HepG2 (cell line): ENCODE measurements around the gene KLHL30. TPM values are rescaled to one million over a fixed set of nuclear protein-coding genes. Genes with fewer than 3 reads are reported as not detected.

Experiments used
- ATAC-seq: fragments of 200-7000 bp; cut with Tn5 transposase; 3 replicates; pipeline ENCODE4 v1.9.1; 2020; ENCODE audit warnings: mild to moderate bottlenecking, moderate library complexity
- BruUV-seq: library from RNA; stranded (reverse); fragments of 400-500 nt; replicated peaks from 2 replicates; lab custom pipeline; 2021; lab: Mats Ljungman, UMichigan
- CTCF ChIA-PET: fragments of 300-600 bp; formaldehyde crosslinking; extraction: SDS; loops from one replicate; lab custom pipeline; 2021; ENCODE audit warnings: low total read pairs, inconsistent platforms, low intra/inter-chr PET ratio; lab: Yijun Ruan, JAX
- POLR2A ChIA-PET: fragments of 350-600 bp; sonication (Branson Sonifier 250); formaldehyde crosslinking; loops from one replicate; lab custom pipeline; 2020; ENCODE audit warnings: antibody characterized with exemption, inconsistent platforms; lab: Yijun Ruan, JAX
- DNase-seq: peaks from one replicate; pipeline ENCODE4 v3.0.0-alpha.2; 2015; ENCODE audit warnings: low spot score
- FAIRE-seq: peaks from 3 replicates; lab custom pipeline; 2011; peaks lifted over from hg19 to GRCh38; lab: Jason Lieb, UNC
- H2AFZ ChIP-seq: one replicate; pipeline ENCODE4 v1.6.1; 2011; ENCODE audit warnings: low read length, inconsistent platforms
- H3K27ac ChIP-seq: fragments of 300-600 bp; 3 replicates; pipeline ENCODE4 v1.8.0; 2011; ENCODE audit warnings: mixed run types, mild to moderate bottlenecking, mixed read lengths, low read length, inconsistent platforms; ENCODE audit not compliant: insufficient read depth; ENCODE audit errors: extremely low read length
- H3K27me3 ChIP-seq, 2 experiments: fragments of 200-600 bp in 1 of 2; 2 replicates in 1 of 2; 3 replicates in 1 of 2; pipeline versions ENCODE4 v1.6.0 to v1.8.0; 2011; ENCODE audit warnings: low read length in 2 of 2, mild to moderate bottlenecking in 2 of 2, moderate library complexity in 2 of 2, inconsistent platforms in 1 of 2; ENCODE audit not compliant: insufficient read depth in 2 of 2, control insufficient read depth in 1 of 2
- H3K36me3 ChIP-seq, 2 experiments: fragments of 200-600 bp in 1 of 2; replicated peaks in 1 of 2; 2 replicates in 1 of 2; 3 replicates in 1 of 2; pipeline versions ENCODE4 v1.5.1 to v1.8.0; 2011; ENCODE audit warnings: low read length in 2 of 2, inconsistent platforms in 1 of 2; ENCODE audit not compliant: insufficient read depth in 2 of 2, control insufficient read depth in 1 of 2
- H3K4me1 ChIP-seq: 2 replicates; pipeline ENCODE4 v1.5.1; 2012; ENCODE audit warnings: low read length, inconsistent platforms; ENCODE audit not compliant: insufficient read depth
- H3K4me2 ChIP-seq: 2 replicates; pipeline ENCODE4 v1.6.0; 2011; ENCODE audit warnings: low read depth, low read length, inconsistent platforms
- H3K4me3 ChIP-seq, 3 experiments: fragments of 200-600 bp in 1 of 3; sonication (generic), shearing (Covaris generic) in 1 of 3; replicated peaks in 1 of 3; 2 replicates each; pipeline ENCODE4 v1.5.1; 2011 to 2016; ENCODE audit warnings: low read length in 3 of 3, inconsistent platforms in 2 of 3, low read depth in 2 of 3, mild to moderate bottlenecking in 2 of 3, control low read depth in 1 of 3, mixed read lengths in 1 of 3; ENCODE audit not compliant: insufficient read depth in 1 of 3
- H3K79me2 ChIP-seq: one replicate; pipeline ENCODE4 v1.6.1; 2011; ENCODE audit warnings: low read length, inconsistent platforms; ENCODE audit not compliant: insufficient read depth
- H3K9ac ChIP-seq: 2 replicates; pipeline ENCODE4 v1.6.0; 2011; ENCODE audit warnings: mild to moderate bottlenecking, low read depth, low read length, inconsistent platforms; ENCODE audit not compliant: insufficient read depth
- H3K9me3 ChIP-seq: 2 replicates; pipeline ENCODE4 v1.5.1; 2012; ENCODE audit warnings: mild to moderate bottlenecking, low read length
- H4K20me1 ChIP-seq: 2 replicates; pipeline ENCODE4 v1.6.0; 2011; ENCODE audit warnings: inconsistent platforms, mild to moderate bottlenecking, low read length, moderate library complexity; ENCODE audit not compliant: insufficient read depth
- FOXO4 ChIP-seq: sonication (generic); formaldehyde crosslinking; conservative IDR thresholded peaks from 2 replicates; pipeline ENCODE4 v1.8.1; 2023; ENCODE audit warnings: missing genetic modification reagents
- HNRNPL ChIP-seq: fragments of 200-400 bp; formaldehyde crosslinking; IDR thresholded peaks from 2 replicates; pipeline ENCODE4 v1.6.1; 2017; ENCODE audit warnings: mild to moderate bottlenecking, low read depth, low read length
- JDP2 ChIP-seq: sonication (generic); formaldehyde crosslinking; IDR thresholded peaks from 2 replicates; pipeline ENCODE4 v1.8.1; 2022; ENCODE audit warnings: missing genetic modification reagents, borderline replicate concordance
- SMAD9 ChIP-seq: sonication (generic); formaldehyde crosslinking; IDR thresholded peaks from 2 replicates; pipeline ENCODE4 v1.5.1; 2020; ENCODE audit warnings: mild to moderate bottlenecking, missing genetic modification reagents
- SMARCC2 ChIP-seq: fragments of 450-650 bp; IDR thresholded peaks from 2 replicates; pipeline ENCODE4 v1.6.1; 2017; ENCODE audit warnings: antibody characterized with exemption, mild to moderate bottlenecking
- SP4 ChIP-seq: sonication (generic); formaldehyde crosslinking; IDR thresholded peaks from 2 replicates; pipeline ENCODE4 v1.8.1; 2023; ENCODE audit warnings: mild to moderate bottlenecking, missing genetic modification reagents
- ZNF546 ChIP-seq: sonication (generic); formaldehyde crosslinking; conservative IDR thresholded peaks from 2 replicates; pipeline ENCODE4 v1.8.1; 2023; ENCODE audit warnings: mild to moderate bottlenecking, missing genetic modification reagents
- WGBS: methylation state at CpG from one replicate; pipeline ENCODE4 v1.1.6; 2017; ENCODE audit warnings: low lambda C conversion rate; 5-methylcytosine and 5-hydroxymethylcytosine counted together
- in situ Hi-C: cut with HindIII; loops from 2 replicates; pipeline ENCODE4 v1.10.0; 2017; ENCODE audit warnings: low pct_unique_long_range_greater_than_20kb; ENCODE audit not compliant: extremely low pct_ligation_motif_present
- intact Hi-C: fragments of 100-400 bp; cut with micrococcal nuclease; formaldehyde crosslinking; loops from one replicate; pipeline ENCODE4 v1.10.0; 2022; ENCODE audit not compliant: unreplicated experiment
- polyA plus RNA-seq, 8 experiments: library from polyadenylated mRNA; depleted of rRNA in 3 of 8; stranded (reverse) in 7 of 8; unstranded in 1 of 8; fragments of >200 nt; fragmentation: Illumina TruSeq in 4 of 8; extraction: Trizol in 4 of 8; gene quantifications; 2 replicates each; pipeline versions ENCODE4 v1.2.1 to v1.2.3, GENCODE V29; 2011 to 2016; ENCODE audit warnings: low read depth in 4 of 8, missing spikeins in 1 of 8, mixed read lengths in 1 of 8; ENCODE audit not compliant: insufficient read depth in 1 of 8
- total RNA-seq, 5 experiments: library from RNA; depleted of rRNA; stranded (reverse); fragments of >200 nt; fragmentation: Illumina TruSeq; extraction: Trizol; gene quantifications; 2 replicates each; pipeline ENCODE4 v1.2.3, GENCODE V29; 2016; ENCODE audit warnings: low read depth in 1 of 5

KLHL30 gene
- total and polyA plus RNA-seq, 2 of the 13 experiments (the other 11 are each of a cell fraction or from before 2014, with no cell fraction given) = 0.05 TPM; not detected in 1

GRCh38 chr2:238146884-238147544 is 8.5 kb downstream of the KLHL30 start:
- in situ Hi-C loops (no loop called here), intact Hi-C loops (no loop called here)
- H3K4me1 ChIP-seq = peaks cover 29% of the 10 kb centered on the region; the same call in 1 of the 2 replicates
- H3K4me2 ChIP-seq = no peak overlapping the region
- no peak for TF ChIP-seq HNRNPL
- no peak for TF ChIP-seq JDP2 (CRISPR knock-in tag)
- TF ChIP-seq FOXO4 (CRISPR knock-in tag) = no peak
- no peak for TF ChIP-seq SP4
- TF ChIP-seq SMARCC2 = no peak
- no peak for TF ChIP-seq ZNF546 (CRISPR knock-in tag)
- H3K9ac ChIP-seq = no peak overlapping the region
- POLR2A ChIA-PET = no interaction called here
- no peaks in the 10 kb centered on the region for H3K9me3 ChIP-seq
- H3K79me2 ChIP-seq = no peaks in the 10 kb centered on the region
- H3K36me3 ChIP-seq = no peaks in the 10 kb centered on the region
- FAIRE-seq = no peak
- H3K27me3 ChIP-seq = peaks cover 33 to 77% of the 10 kb centered on the region in 2 experiments
- WGBS = 30% methylated on average over 12 of the region's 13 CpGs
- no peak overlapping the region for H3K27ac ChIP-seq
- CTCF ChIA-PET = no interaction called here
- no peak overlapping the region for H3K4me3 ChIP-seq
- DNase-seq = no peak
- H4K20me1 ChIP-seq = no peaks in the 10 kb centered on the region
- no peak for ATAC-seq
- no peak overlapping the region for H2AFZ ChIP-seq
- no TSS peak for BruUV-seq

GRCh38 chr2:238148981-238149380 is 10.5 kb downstream of the KLHL30 start:
- Histone ChIP-seq H3K36me3 (no peaks in the 10 kb centered on the region), H2AFZ (no peak overlapping the region), H3K4me3 (no peak overlapping the region), H3K79me2 (no peaks in the 10 kb centered on the region), H3K9me3 (no peaks in the 10 kb centered on the region), H3K4me2 (no peak overlapping the region), H4K20me1 (no peaks in the 10 kb centered on the region), H3K27me3 (peaks cover 27 to 58% of the 10 kb centered on the region in 2 experiments), H3K9ac (no peak overlapping the region), H3K4me1 (0 out of 2 replicates have a peak, but pooled peaks cover 21% of the 10 kb centered on the region), H3K27ac (no peak overlapping the region)
- 55% methylated on average over 15 of the region's 15 CpGs for whole genome bisulfite sequencing
- no TSS peak for BruUV-seq
- POLR2A ChIA-PET = no interaction called here
- no peak for DNase-seq
- in situ Hi-C loops (no loop called here), intact Hi-C loops (no loop called here)
- TF ChIP-seq SMAD9 (CRISPR knock-in tag) (no peak), HNRNPL (0 out of 2 replicates have a peak, but pooled peaks have one; percentile 25)
- ATAC-seq = no peak
- CTCF ChIA-PET = no interaction called here
- FAIRE-seq = no peak
